Stomach (tissue), 9 donors: ENCODE results near the gene WBP1. TPM values are rescaled to one million over a fixed set of nuclear protein-coding genes. Genes with fewer than 3 reads are reported as not detected.
"Not testable (repeated sequence)": the region's sequence is repeated elsewhere in the genome, so short reads cannot be mapped to it uniquely, and the experiment has no call there.

Experiments used
- DNase-seq, 2 donors: peaks; one replicate each; pipeline versions ENCODE4 v3.0.0 to v3.0.0-alpha.2; 2013 to 2019
- H3K27ac ChIP-seq, 5 donors: fragments of 200-600 bp in 4 of 5; sonication (generic) in 4 of 5; one replicate each; pipeline ENCODE4 v1.5.1; 2013 to 2019; ENCODE audit warnings: mild to moderate bottlenecking in 1 of 5, moderate library complexity in 1 of 5
- H3K27me3 ChIP-seq, 3 donors: fragments of 200-600 bp; sonication (generic); one replicate each; pipeline ENCODE4 v1.5.1; 2017 to 2019; ENCODE audit warnings: mixed run types in 1 of 3
- H3K36me3 ChIP-seq, 4 donors: fragments of 200-600 bp; sonication (generic); 1 replicate in 3 of 4; 2 replicates in 1 of 4; pipeline ENCODE4 v1.5.1; 2016 to 2019
- H3K4me1 ChIP-seq, 4 donors: fragments of 200-600 bp; sonication (generic); one replicate each; pipeline ENCODE4 v1.5.1; 2016 to 2019
- H3K4me3 ChIP-seq, 4 donors: fragments of 200-600 bp; sonication (generic) in 3 of 4; one replicate each; pipeline ENCODE4 v1.5.1; 2016 to 2019; ENCODE audit warnings: mild to moderate bottlenecking in 1 of 4
- H3K9me3 ChIP-seq, 4 donors: fragments of 200-600 bp; sonication (generic); one replicate each; pipeline ENCODE4 v1.5.1; 2016 to 2019
- EP300 ChIP-seq: sonication (generic); formaldehyde crosslinking; IDR thresholded peaks from one replicate; pipeline ENCODE4 v1.6.1; 2017; ENCODE audit warnings: antibody characterized with exemption
- POLR2A ChIP-seq, 4 donors: fragments of 450-650 bp; IDR thresholded peaks; one replicate each; pipeline ENCODE4 v1.6.1; 2016; ENCODE audit warnings: antibody characterized with exemption in 4 of 4, control low read depth in 2 of 4, mild to moderate bottlenecking in 1 of 4, moderate library complexity in 1 of 4
- POLR2AphosphoS5 ChIP-seq, 3 donors: sonication (generic); formaldehyde crosslinking; IDR thresholded peaks; one replicate each; pipeline ENCODE4 v1.6.1; 2016; ENCODE audit warnings: antibody characterized with exemption in 3 of 3
- WGBS, 5 donors: extraction: QIAGEN DNeasy Blood & Tissue Kit in 3 of 5; methylation state at CpG; one replicate each; pipeline versions ENCODE4 v1.1.5 to v1.1.7; 2013 to 2018; 5-methylcytosine and 5-hydroxymethylcytosine counted together
- intact Hi-C: fragments of 100-400 bp; cut with DNase I; formaldehyde crosslinking; loops from one replicate; pipeline ENCODE4 v1.15.1; 2023; ENCODE audit warnings: low total_unique reads
- polyA plus RNA-seq, 3 donors: library from polyadenylated mRNA; stranded (reverse); fragments of 200-250 nt; gene quantifications; one replicate each; pipeline ENCODE4 v1.2.3, GENCODE V29; 2013
- total RNA-seq, 5 donors: library from RNA; depleted of rRNA; stranded (reverse); fragments of >200 nt; gene quantifications; one replicate each; pipeline versions ENCODE4 v1.1.0 to v1.2.3, GENCODE V29; 2014 to 2016
- TF ChIP-seq, protein P1 (sequence below), 7 experiments: fragments of 450-650 bp in 4 of 7; fragments of 200-600 bp in 3 of 7; sonication (generic) in 3 of 7; IDR thresholded peaks; one replicate each; pipeline ENCODE4 v1.5.1; 2016 to 2019; ENCODE audit warnings: antibody characterized with exemption in 7 of 7, control low read depth in 2 of 7, mild to moderate bottlenecking in 1 of 7
- donor health status: healthy with polysubstance abuse.
- donor health status: Bipolar disorder and iron deficiency.
- donor health status: healthy.

Gene WBP1
- total and polyA plus RNA-seq, 8 donors = 1.8 to 82.4 (median 49.3) TPM

DNA sequence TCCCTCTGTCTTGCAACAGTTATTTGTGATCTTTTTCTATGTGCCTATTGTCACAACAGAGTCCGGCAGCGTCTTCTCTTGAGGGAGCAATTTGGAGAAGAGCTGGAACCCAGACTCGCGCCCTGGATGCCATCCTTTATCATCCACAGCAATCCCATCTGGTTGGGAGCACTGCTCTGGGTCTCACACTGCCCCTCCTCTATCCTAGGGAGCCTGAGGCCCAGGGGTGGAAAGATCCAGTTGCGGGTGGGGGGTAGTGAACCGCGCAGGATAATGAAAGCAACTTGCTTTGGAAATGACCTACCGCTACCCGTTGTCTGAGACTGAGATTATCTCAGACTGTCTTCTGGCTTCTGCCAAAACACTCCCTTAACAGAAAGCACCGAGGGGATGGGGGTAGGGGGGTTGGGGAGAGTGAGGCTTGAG is 713 bp downstream of the WBP1 start:
- H3K27me3 ChIP-seq = no peaks in the 10 kb centered on the region
- H3K4me3 ChIP-seq = peak overlapping the region; percentile 67 to 81 (median 72)
- intact Hi-C loops = no loop called here
- H3K36me3 ChIP-seq = peaks cover 5 to 25% (median 25%) of the 10 kb centered on the region in 4 donors
- H3K4me1 ChIP-seq = peaks cover 39 to 63% (median 49%) of the 10 kb centered on the region in 4 donors
- 2 to 4% (median 2%) methylated on average over 10 of the region's 10 CpGs for WGBS, 5 donors
- no peaks in the 10 kb centered on the region for H3K9me3 ChIP-seq
- TF ChIP-seq, protein P1, sequence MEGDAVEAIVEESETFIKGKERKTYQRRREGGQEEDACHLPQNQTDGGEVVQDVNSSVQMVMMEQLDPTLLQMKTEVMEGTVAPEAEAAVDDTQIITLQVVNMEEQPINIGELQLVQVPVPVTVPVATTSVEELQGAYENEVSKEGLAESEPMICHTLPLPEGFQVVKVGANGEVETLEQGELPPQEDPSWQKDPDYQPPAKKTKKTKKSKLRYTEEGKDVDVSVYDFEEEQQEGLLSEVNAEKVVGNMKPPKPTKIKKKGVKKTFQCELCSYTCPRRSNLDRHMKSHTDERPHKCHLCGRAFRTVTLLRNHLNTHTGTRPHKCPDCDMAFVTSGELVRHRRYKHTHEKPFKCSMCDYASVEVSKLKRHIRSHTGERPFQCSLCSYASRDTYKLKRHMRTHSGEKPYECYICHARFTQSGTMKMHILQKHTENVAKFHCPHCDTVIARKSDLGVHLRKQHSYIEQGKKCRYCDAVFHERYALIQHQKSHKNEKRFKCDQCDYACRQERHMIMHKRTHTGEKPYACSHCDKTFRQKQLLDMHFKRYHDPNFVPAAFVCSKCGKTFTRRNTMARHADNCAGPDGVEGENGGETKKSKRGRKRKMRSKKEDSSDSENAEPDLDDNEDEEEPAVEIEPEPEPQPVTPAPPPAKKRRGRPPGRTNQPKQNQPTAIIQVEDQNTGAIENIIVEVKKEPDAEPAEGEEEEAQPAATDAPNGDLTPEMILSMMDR (IDR thresholded peaks at IDR 0.05) = no peak
- TF ChIP-seq EP300 (no peak), POLR2AphosphoS5 (IDR thresholded peaks at IDR 0.05) (no peak), POLR2A (IDR thresholded peaks at IDR 0.05) (no peak)
- no peak for DNase-seq
- H3K27ac ChIP-seq = peak overlapping the region; percentile 69 to 99 (median 97)

DNA sequence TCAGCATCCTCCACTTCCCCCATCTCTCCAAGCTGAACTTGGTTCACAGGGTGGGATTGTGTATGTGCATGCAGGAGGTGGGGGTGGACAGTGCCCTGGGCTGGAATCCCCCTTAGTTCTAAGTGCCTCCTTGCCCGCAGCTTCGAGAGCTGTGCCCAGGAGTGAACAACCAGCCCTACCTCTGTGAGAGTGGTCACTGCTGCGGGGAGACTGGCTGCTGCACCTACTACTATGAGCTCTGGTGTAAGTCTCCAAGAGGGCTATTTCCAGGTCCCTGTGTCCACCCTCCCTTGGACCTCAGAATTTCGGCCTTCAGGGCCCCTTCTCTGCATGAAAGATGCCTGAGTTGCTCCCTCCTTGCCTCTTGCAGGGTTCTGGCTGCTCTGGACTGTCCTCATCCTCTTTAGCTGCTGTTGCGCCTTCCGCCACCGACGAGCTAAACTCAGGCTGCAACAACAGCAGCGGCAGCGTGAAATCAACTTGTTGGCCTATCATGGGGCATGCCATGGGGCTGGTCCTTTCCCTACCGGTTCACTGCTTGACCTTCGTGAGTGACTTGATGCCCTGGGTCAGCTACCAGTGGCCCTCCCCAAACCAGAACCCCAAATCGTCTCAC is 1.4 kb downstream of the WBP1 start:
- intact Hi-C loops, DNase-seq, H3K27me3 ChIP-seq, H3K9me3 ChIP-seq: not testable (repeated sequence)
- peak overlapping the region in 2 of 5 donors; percentile 97 to 99 for H3K27ac ChIP-seq
- TF ChIP-seq POLR2AphosphoS5 (IDR thresholded peaks at IDR 0.05) = peak in 1 of 3 donors; percentile 3
- H3K36me3 ChIP-seq = peaks cover 5 to 25% (median 25%) of the 10 kb centered on the region in 4 donors
- H3K4me1 ChIP-seq = peaks cover 42 to 65% (median 53%) of the 10 kb centered on the region in 4 donors
- WGBS, 5 donors = 65 to 73% (median 67%) methylated on average over 12 to 13 of the region's 13 CpGs
- H3K4me3 ChIP-seq = peak overlapping the region in 3 of 4 donors; percentile 71 to 81 (median 74)

DNA sequence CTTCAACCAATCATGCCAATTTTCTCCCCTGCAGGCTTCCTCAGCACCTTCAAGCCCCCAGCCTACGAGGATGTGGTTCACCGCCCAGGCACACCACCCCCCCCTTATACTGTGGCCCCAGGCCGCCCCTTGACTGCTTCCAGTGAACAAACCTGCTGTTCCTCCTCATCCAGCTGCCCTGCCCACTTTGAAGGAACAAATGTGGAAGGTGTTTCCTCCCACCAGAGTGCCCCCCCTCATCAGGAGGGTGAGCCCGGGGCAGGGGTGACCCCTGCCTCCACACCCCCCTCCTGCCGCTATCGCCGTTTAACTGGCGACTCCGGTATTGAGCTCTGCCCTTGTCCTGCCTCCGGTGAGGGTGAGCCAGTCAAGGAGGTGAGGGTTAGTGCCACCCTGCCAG is 1.9 kb downstream of the WBP1 start:
- 54 to 72% (median 63%) methylated on average over 4 to 10 of the region's 10 CpGs for whole genome bisulfite sequencing, 5 donors
- H3K9me3 ChIP-seq, H3K27me3 ChIP-seq, H3K27ac ChIP-seq, DNase-seq, intact Hi-C loops, H3K4me3 ChIP-seq: not testable (repeated sequence)
- Histone ChIP-seq H3K4me1 (peaks cover 41 to 65% (median 55%) of the 10 kb centered on the region in 4 donors), H3K36me3 (peaks cover 5 to 25% (median 25%) of the 10 kb centered on the region in 4 donors)

DNA sequence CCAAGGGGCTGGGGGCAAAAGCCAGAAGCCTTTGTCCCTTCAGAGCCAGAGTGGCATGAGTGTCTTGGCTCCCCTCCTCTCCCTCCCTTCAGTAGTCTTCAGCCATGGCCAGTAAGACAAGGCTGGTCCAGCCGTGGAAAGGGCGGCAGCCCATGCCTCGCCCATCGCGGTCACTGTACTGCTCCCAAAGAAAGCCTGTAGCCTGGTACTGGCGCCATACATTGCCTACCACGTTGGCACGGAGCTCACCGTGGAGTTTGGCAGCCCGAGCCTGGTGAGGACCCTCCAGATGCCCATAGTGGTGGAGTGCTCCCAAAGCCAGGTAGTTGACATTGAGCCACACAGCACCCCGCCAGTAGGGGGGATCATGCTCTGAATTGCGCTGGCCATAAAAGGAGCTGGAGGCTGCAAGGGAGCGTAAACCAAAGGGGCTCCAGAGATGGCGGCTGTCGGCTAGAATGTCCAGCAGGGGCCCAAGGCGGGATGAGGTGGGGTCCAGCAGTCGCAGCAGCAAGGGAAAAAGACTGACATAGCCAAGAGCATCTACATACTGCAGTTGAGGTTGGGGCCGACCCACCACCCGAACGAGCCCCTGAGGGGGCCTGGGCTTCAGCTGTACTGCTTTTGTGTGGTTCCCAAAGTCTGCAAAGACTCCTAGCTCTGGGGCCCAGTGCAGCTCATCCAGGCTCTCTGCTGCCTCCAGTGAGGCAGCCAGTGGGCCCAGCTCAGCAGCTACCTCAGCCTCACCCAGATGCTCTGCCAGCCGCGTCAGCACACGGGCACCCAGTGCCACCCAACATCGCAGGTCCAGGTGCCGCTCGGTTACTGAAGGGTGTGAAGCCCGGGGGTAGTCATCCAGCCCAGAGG is 3.2 kb downstream of the WBP1 start:
- Histone ChIP-seq H3K27ac (no peak overlapping the region), H3K27me3 (no peaks in the 10 kb centered on the region), H3K4me3 (no peak overlapping the region), H3K9me3 (no peaks in the 10 kb centered on the region), H3K36me3 (peaks cover 5 to 25% (median 25%) of the 10 kb centered on the region in 4 donors), H3K4me1 (peaks cover 28 to 62% (median 51%) of the 10 kb centered on the region in 4 donors)
- whole genome bisulfite sequencing, 5 donors = 86 to 92% (median 89%) methylated on average over 14 to 27 of the region's 27 CpGs
- intact Hi-C loops = no loop called here
- TF ChIP-seq, protein P1 (IDR thresholded peaks at IDR 0.05) = no peak
- peak in 1 of 3 donors; percentile 4 for TF ChIP-seq POLR2AphosphoS5 (IDR thresholded peaks at IDR 0.05)
- no peak for DNase-seq

DNA sequence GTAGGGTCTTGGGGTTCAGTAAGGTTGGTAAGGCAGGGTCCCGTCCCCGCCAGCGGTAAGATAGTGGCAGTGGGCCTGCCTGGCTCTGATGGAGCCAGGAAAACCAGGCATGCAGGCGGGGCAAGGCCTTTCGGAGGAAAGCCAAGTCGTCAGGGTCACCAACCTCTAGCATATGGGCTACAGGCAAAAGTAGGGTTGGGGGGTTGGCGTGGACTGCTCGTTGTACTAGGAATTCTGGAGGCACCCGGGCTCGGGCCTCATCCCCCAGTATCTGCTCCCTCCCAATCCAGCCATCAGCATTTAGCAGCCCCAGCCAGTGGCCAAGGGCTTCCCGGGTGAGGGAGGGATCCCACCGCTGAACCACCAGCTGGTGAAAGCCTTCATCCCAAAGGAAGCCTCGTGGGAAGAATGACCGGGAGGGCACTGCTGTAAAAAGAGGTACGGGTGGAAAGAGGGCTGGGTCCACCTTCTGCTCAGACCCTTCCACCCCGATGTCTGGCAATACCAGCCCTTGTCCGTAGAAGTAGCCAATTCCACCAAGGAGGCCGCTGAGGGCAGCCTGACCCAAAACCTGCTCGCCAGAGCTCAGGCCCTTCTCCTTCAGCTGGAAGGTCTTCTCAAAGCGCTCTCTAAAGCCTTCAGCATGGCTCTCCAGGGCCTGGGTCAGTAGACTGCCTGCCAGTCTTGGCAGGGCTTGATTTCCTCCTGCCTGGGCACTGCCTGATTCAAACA is 4.0 kb downstream of the WBP1 start:
- 87 to 92% (median 88%) methylated on average over 11 to 20 of the region's 20 CpGs for WGBS, 5 donors
- Histone ChIP-seq H3K36me3 (peaks cover 5 to 25% (median 25%) of the 10 kb centered on the region in 4 donors), H3K27ac (peak overlapping the region in 2 of 5 donors; percentile 32 to 43), H3K4me1 (peaks cover 20 to 57% (median 43%) of the 10 kb centered on the region in 4 donors), H3K4me3 (no peak overlapping the region), H3K27me3 (no peaks in the 10 kb centered on the region), H3K9me3 (no peaks in the 10 kb centered on the region)
- TF ChIP-seq, protein P1 (IDR thresholded peaks at IDR 0.05) = no peak
- TF ChIP-seq POLR2A (IDR thresholded peaks at IDR 0.05) = no peak
- no peak for TF ChIP-seq EP300
- no peak for TF ChIP-seq POLR2AphosphoS5 (IDR thresholded peaks at IDR 0.05)
- DNase-seq = no peak
- intact Hi-C loops = no loop called here
